Fibroblast of peridontal ligament (primary cell): ENCODE results near the gene PLEKHM3.

ENCODE experiments used
- DNase-seq: peaks from one replicate; pipeline ENCODE4 v3.0.0-alpha.2; 2010; ENCODE audit errors: extremely low read depth

PLEKHM3 gene

DNA sequence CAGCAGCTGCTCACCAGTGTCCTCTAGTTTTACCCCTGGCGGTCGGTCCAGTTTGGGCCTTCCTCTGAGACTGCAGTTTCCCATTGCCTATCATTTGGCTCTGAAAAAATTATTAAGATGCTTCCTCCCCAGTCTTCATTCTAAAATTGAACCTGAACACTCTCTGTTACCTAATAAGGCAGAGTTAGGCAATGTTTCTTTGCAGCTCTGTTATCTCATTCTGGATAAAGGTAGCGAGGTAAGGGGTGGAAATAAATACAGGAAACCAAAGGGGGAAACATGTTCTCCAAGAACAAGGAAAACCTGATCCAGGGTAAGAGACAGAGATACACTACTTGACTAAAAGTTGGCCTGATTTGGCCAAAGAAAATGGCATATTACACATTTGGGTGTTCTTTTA lies 164.6 kb downstream of the PLEKHM3 start:
- no peak for DNase-seq

- no peak for DNase-seq
These were observed 169.7 kb downstream of the PLEKHM3 start for GRCh38 chr2:207855591-207855990.

DNA sequence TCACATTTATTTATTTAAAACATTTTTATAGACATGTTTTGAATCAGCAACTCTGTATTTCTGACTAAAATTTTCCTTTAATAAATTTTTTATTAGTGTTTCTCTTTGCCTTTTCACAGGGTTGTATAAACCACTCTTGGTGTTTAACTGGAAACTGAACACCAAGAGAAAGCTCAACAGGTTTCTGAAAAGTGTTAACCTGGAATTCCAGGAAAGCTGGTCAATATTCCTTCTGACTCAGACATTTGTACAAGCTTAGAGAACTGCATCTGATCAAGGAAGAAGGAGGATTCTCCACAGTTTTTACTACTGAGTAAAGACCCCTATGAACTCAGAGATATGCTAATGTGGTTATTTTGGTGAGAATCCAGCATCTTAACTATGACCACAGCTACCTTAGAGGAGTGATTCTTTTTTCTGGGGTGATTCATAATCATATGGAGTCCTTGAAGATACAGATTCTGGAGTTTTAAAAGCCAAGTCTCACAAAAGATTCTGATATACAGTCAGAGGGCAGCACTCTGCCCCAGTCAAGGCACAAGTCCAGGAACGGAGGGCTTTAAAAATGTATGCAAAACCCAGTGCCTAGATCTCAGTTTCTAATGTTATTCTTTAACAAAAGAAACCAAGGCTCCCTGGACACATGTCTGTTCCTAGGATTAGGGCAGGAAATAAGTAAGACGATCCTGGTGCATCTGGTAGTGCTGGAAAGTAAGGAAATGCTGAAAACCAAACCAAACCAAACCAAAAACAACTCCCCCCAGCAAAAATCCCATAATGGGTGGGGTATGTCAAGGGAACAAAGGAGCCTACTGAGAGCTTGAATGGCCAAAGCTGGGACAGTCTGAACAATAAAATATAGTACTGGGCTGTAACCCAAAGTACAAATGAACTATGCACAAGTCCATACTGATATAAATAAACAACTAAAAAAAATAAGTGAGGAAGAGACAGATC lies 170.6 kb downstream of the PLEKHM3 start:
- peak; percentile 66 for DNase-seq

- DNase-seq, result no peak
These were observed 172.5 kb downstream of the PLEKHM3 start for GRCh38 chr2:207852791-207853190.

DNA sequence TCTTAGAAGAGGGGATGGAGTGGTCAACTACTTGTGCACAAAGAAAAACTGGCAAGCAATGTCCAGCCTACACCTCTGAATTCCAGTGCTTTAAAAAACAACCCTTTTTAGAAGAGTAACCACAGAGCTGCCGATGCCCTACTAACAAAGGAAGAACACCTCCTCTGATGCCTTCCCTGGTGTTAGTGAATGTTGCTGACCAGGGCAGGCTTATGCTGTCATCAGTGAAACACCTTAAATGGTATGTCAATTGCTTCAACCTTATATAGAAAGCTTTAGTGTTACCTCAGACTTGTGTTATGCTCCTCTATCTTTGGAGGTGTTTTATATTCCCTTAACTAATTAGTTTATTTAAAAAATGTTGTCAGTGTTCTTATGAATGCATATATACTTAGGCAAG lies 175.9 kb downstream of the PLEKHM3 start:
- DNase-seq, result no peak

DNA sequence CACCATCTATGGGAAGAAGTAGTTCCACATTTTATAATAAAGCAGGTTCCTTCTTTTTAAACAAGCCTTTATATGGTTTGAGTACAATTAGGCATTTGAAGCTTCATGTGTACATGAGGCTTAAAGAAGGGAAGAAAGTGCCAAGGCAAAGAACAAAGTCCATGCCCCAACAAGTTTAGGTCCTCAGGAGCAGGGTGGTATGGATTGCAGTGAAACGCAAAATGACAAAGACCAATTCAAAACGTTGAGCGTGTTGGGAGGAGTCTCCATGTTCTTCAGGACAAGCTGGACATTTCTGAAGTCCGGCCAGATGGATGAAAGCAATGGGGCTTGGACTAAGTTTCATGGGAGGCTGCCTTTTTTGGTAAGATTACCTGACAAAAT lies 176.8 kb downstream of the PLEKHM3 start:
- no peak for DNase-seq

DNA sequence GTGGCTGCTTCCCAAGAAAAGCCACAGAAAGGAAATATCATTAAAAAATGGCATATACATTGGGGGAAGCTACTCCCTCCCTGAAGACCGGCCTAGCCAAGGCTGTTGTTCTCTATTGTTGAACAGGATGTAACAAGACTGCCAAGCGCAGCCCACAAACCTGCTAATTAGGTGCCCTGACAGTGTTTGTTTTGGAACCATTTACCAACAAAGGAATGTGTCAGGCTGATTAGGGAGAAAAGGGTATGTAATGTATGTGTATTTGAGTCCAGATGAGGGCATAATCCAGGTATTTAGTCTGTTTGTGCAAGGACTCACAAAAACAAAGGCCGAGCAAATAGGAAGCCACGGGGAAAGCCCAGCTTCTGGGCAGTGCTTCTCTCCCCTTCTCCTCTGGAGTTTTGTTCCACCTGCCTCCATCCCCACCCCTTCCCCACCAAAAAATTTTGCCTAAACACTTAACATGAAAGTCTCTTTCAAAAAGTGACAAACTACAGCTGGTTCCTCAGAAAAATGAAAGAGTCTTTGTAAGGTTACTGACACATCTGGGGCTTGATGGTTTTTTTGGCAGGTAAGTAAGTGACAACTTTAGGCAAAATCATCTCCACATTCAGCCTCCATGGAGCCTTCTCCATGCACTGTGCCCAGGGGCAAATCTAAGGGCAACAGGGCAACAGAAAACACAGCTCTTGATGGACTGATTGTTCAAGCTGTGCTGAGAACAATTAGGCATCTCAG lies 177.4 kb downstream of the PLEKHM3 start:
- peak; percentile 46 for DNase-seq

DNA sequence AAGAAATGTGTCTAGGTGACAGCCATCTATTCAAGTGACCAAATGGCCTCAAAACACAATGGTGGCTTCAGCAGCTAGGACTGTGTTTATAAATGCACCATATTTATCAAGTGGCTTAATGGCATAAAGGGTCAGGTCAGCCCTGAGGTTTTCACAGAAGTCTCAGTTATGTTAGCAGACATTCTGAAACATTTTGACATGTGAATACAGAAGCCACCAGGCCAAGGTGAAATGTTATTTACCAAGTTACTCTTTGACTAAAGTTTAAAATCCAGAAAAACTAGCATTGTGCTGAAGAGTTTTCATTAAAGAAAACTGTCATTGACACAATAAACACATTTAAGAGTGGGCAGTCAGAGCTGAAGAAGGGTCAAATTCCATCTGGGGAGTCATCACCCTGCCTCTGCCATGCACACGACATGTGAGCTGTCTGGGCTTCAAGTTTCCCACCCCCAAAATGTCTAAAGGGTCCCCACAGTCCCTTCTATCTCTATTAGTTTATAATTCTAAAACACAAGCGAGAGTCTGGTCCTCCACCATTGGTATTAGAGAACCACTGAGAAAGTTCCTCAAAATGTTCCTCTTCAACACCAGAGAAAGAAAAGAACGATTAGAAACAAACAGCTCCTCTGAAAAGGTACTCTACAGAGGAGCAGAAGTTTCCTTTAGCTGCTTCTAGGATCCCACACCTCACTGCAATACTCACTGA lies 178.1 kb downstream of the PLEKHM3 start:
- DNase-seq, result no peak

GRCh38 chr2:207845202-207845864 lies 180.0 kb downstream of the PLEKHM3 start:
- no peak for DNase-seq

- DNase-seq, result no peak
These were observed 180.7 kb downstream of the PLEKHM3 start for GRCh38 chr2:207844648-207845047.

DNA sequence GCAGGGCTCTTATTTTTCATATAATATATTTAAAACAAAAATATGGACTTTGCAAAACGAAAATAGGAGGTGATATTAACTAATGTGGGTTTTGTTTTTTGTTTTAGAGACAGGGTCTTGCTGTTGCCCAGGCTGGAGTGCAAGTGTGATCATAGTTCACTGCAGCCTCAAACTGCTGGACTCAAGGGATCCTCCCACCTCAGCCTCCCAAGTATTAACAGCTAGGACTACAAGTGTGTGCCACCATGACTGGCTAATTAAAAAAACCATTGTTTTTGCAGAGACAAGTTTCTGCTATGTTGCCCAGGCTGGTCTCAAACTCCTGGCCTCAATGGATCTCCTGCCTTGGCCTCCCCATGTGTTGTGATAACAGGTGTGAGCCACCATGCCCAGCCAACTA lies 185.2 kb downstream of the PLEKHM3 start:
- no peak for DNase-seq

DNA sequence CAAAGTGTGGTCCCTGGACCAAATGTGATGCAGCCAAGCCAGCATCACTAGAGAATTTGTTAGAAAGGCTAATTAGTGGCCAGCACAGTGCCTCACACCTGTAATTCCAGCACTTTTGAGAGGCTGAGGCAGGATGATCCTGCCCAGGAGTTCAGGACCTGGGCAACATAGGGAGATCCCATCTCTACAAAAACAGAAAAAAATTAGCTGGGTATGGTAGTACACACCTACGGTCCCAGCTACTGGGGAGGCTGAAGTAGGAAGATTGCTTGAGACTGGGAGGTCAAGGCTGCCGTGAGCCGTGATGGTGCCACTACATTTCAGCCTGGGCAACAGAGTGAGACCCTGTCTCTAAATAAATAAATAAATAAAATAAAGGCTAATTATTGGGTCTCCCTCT lies 185.8 kb downstream of the PLEKHM3 start:
- DNase-seq, result no peak

- no peak for DNase-seq
These were observed 186.3 kb downstream of the PLEKHM3 start for GRCh38 chr2:207839028-207839427.

- DNase-seq, result peak; percentile 29
These were observed 188.7 kb downstream of the PLEKHM3 start for GRCh38 chr2:207836521-207837133.

- DNase-seq, result no peak
These were observed 189.5 kb downstream of the PLEKHM3 start for GRCh38 chr2:207835805-207836204.

- DNase-seq, result no peak
These were observed 192.0 kb downstream of the PLEKHM3 start for GRCh38 chr2:207833251-207833751.

GRCh38 chr2:207831584-207832248 lies 193.6 kb downstream of the PLEKHM3 start:
- DNase-seq, result no peak

DNA sequence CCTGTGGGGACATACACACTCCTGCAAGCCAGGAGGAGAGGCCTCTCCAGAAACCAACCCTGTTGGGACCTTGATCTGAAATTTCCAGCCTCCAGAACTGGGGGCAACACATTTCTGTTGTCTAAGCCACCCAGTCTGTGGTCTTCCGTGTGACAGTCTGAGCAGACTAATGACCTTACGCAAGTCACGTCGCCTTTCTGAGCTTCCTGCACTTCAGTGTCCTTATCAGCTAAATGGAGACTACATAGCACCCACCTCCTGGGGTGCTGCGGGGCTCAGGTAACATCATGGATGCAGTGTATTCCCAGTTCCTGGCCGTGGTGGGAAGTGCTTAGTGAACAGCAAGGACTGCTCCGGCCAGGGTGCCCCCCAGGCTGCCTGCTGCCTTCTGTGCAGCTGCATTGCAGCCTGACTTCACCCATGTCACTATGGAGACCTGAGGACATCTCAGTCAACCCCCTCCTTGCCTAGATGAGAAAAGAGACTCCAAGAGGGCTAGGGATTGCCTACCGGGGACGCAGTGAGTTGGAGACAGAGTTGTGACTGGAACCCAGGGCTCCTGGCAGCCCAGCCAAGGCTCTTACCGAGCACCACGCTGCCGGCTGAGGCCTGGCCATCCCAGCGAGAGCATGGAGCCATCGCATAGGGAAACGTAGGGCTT lies 194.4 kb downstream of the PLEKHM3 start:
- no peak for DNase-seq

GRCh38 chr2:207828361-207829057 lies 196.8 kb downstream of the PLEKHM3 start:
- DNase-seq, result no peak
